CD4-positive, alpha-beta T cell treated with Interleukin-4 for 1 hour (primary cell): Measurements from ENCODE around the gene SUDS3.
"Not testable (repeated sequence)": the region's sequence is repeated elsewhere in the genome, so short reads cannot be mapped to it uniquely, and the experiment has no call there.

ENCODE experiments used
- DNase-seq, 2 donors: peaks; one replicate each; pipeline ENCODE4 v3.0.0-alpha.2; 2020 to 2022

The SUDS3 gene

GRCh38 chr12:118398524-118398923 is 22.2 kb downstream of the SUDS3 start:
- DNase-seq = no peak

GRCh38 chr12:118398940-118399339 is 22.6 kb downstream of the SUDS3 start:
- no peak for DNase-seq

GRCh38 chr12:118402251-118402650 is 25.9 kb downstream of the SUDS3 start:
- DNase-seq = no peak

- DNase-seq = peak; percentile 17 to 50
Observed at GRCh38 chr12:118404876-118405521, 28.6 kb downstream of the SUDS3 start.

- DNase-seq = not testable (repeated sequence)
Observed at GRCh38 chr12:118408241-118408640, 31.9 kb downstream of the SUDS3 start.

GRCh38 chr12:118409834-118410233 is 33.5 kb downstream of the SUDS3 start:
- no peak for DNase-seq

GRCh38 chr12:118417942-118418341 is 41.6 kb downstream of the SUDS3 start:
- DNase-seq = no peak

- DNase-seq = no peak
Observed at GRCh38 chr12:118418385-118419057, 42.2 kb downstream of the SUDS3 start.

GRCh38 chr12:118420673-118421072 is 44.3 kb downstream of the SUDS3 start:
- DNase-seq = no peak

- DNase-seq = no peak
Observed at GRCh38 chr12:118424884-118425283, 48.5 kb downstream of the SUDS3 start.

GRCh38 chr12:118425364-118425763 is 49.0 kb downstream of the SUDS3 start:
- no peak for DNase-seq

- DNase-seq = no peak
Observed at GRCh38 chr12:118427819-118428218, 51.5 kb downstream of the SUDS3 start.

- no peak for DNase-seq
Observed at GRCh38 chr12:118428643-118429042, 52.3 kb downstream of the SUDS3 start.

GRCh38 chr12:118429688-118430383 is 53.5 kb downstream of the SUDS3 start:
- DNase-seq = no peak

- no peak for DNase-seq
Observed at GRCh38 chr12:118430516-118430915, 54.2 kb downstream of the SUDS3 start.

- no peak for DNase-seq
Observed at GRCh38 chr12:118432812-118433545, 56.6 kb downstream of the SUDS3 start.

- no peak for DNase-seq
Observed at GRCh38 chr12:118436002-118436730, 59.8 kb downstream of the SUDS3 start.

- DNase-seq = no peak
Observed at GRCh38 chr12:118436986-118437385, 60.6 kb downstream of the SUDS3 start.

GRCh38 chr12:118439068-118439467 is 62.7 kb downstream of the SUDS3 start:
- no peak for DNase-seq

GRCh38 chr12:118446247-118446646 is 69.9 kb downstream of the SUDS3 start:
- no peak for DNase-seq

GRCh38 chr12:118447181-118447580 is 70.8 kb downstream of the SUDS3 start:
- DNase-seq = no peak

- no peak for DNase-seq
Observed at GRCh38 chr12:118448341-118448740, 72.0 kb downstream of the SUDS3 start.

- no peak for DNase-seq
Observed at GRCh38 chr12:118455327-118455726, 79.0 kb downstream of the SUDS3 start.
